GM21529 (cell line): ENCODE results near the gene ZNF768.

Experiments
- ATAC-seq: cut with Tn5 transposase; IDR thresholded peaks from one replicate; pipeline ENCODE4 v1.9.1; 2021; ENCODE audit not compliant: unreplicated experiment

The ZNF768 gene

DNA sequence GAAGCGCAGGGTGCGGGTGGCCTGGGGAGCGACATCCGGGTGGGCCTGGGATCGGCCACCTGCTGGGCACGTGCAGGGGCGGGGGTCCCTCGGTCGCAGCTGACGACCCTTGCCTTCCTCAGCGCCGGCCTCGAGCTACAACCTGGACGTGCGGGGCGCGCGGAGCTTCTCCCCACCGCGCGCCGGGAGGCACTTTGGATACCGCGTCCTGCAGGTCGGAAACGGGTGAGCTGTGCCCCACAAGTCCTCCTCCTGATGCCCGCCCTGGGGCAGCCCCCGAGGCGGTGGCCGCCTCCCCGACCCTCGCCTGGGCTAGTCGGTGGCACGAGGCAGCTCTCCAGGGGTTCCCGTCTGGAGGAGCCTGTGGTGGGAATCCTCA is 52.3 kb downstream of the ZNF768 start:
- no peak for ATAC-seq
